CD1c-positive myeloid dendritic cell (primary cell): ENCODE results near the gene ESAM.
A peak's percentile ranks its signal among the peaks of the same experiment; 100 is the strongest.

ENCODE experiments used
- DNase-seq: peaks from one replicate; pipeline ENCODE4 v3.0.0-alpha.2; 2016; ENCODE audit errors: extremely low spot score

ESAM gene

GRCh38 chr11:124762105-124762623 is at the start of gene ESAM:
TSS of gene ESAM (minus strand) at chr11:124762290. CDS start at chr11:124762154, 136 bp downstream.
- peak; percentile 46 for DNase-seq

GRCh38 chr11:124811399-124812125 is 49.5 kb upstream of the ESAM start:
- no peak for DNase-seq

- no peak for DNase-seq
These were observed 45.7 kb upstream of the ESAM start for GRCh38 chr11:124807660-124808270.

GRCh38 chr11:124807201-124807600 is 45.1 kb upstream of the ESAM start:
- no peak for DNase-seq

- no peak for DNase-seq
These were observed 42.8 kb upstream of the ESAM start for GRCh38 chr11:124804884-124805283.

- no peak for DNase-seq
These were observed 39.7 kb upstream of the ESAM start for GRCh38 chr11:124801636-124802312.

- peak; percentile 49 for DNase-seq
These were observed 38.9 kb upstream of the ESAM start for GRCh38 chr11:124801014-124801413.

- DNase-seq, result peak; percentile 82
These were observed 38.3 kb upstream of the ESAM start, which contains the start of gene MSANTD2 for GRCh38 chr11:124800226-124800929. TSS of gene MSANTD2 (minus strand) at chr11:124800406. CDS start at chr11:124800380, 26 bp downstream.

- peak; percentile 44 for DNase-seq
These were observed 37.5 kb upstream of the ESAM start for GRCh38 chr11:124799348-124800225.

- no peak for DNase-seq
These were observed 36.9 kb upstream of the ESAM start for GRCh38 chr11:124798991-124799347.

GRCh38 chr11:124796312-124796711 is 34.2 kb upstream of the ESAM start:
- DNase-seq, result no peak

GRCh38 chr11:124793466-124794278 is 31.6 kb upstream of the ESAM start:
- DNase-seq, result peak; percentile 75

GRCh38 chr11:124791626-124792341 is 29.7 kb upstream of the ESAM start:
- DNase-seq, result no peak

GRCh38 chr11:124788521-124788920 is 26.4 kb upstream of the ESAM start:
- no peak for DNase-seq

- DNase-seq, result no peak
These were observed 22.0 kb upstream of the ESAM start for GRCh38 chr11:124784051-124784450.

GRCh38 chr11:124783002-124783401 is 20.9 kb upstream of the ESAM start:
- no peak for DNase-seq

- no peak for DNase-seq
These were observed 17.5 kb upstream of the ESAM start for GRCh38 chr11:124779568-124779967.

GRCh38 chr11:124778281-124778680 is 16.2 kb upstream of the ESAM start:
- DNase-seq, result no peak

GRCh38 chr11:124776865-124777645 is 15.0 kb upstream of the ESAM start:
- no peak for DNase-seq
